Trophoblast cell (in vitro differentiated cells and primary cell): ENCODE data around the gene PDLIM3.
A peak's percentile ranks its signal among the peaks of the same experiment; 100 is the strongest.
"Not testable (repeated sequence)": the region's sequence is repeated elsewhere in the genome, so short reads cannot be mapped to it uniquely, and the experiment has no call there.

Experiments used
- DNase-seq, 2 donors: peaks; one replicate each; pipeline ENCODE4 v3.0.0-alpha.2; 2016
- H2AFZ ChIP-seq: 2 replicates; pipeline ENCODE4 v1.6.1; 2013; ENCODE audit warnings: low read length, moderate library complexity, mild to moderate bottlenecking; ENCODE audit not compliant: insufficient read depth, poor library complexity
- H2AK5ac ChIP-seq: 2 replicates; pipeline ENCODE4 v1.6.1; 2013; ENCODE audit warnings: mild to moderate bottlenecking, low read length
- H2BK120ac ChIP-seq: 2 replicates; pipeline ENCODE4 v1.6.1; 2013; ENCODE audit warnings: low read length, mild to moderate bottlenecking, moderate library complexity; ENCODE audit not compliant: insufficient read depth, poor library complexity
- H2BK12ac ChIP-seq: 2 replicates; pipeline ENCODE4 v1.6.1; 2013; ENCODE audit warnings: mild to moderate bottlenecking, low read length, moderate library complexity
- H2BK5ac ChIP-seq: 2 replicates; pipeline ENCODE4 v1.6.1; 2013; ENCODE audit warnings: low read length, low read depth, moderate library complexity, mild to moderate bottlenecking; ENCODE audit not compliant: poor library complexity
- H3K14ac ChIP-seq: 2 replicates; pipeline ENCODE4 v1.6.1; 2013; ENCODE audit warnings: mild to moderate bottlenecking, low read length
- H3K18ac ChIP-seq: 2 replicates; pipeline ENCODE4 v1.6.1; 2013; ENCODE audit warnings: mild to moderate bottlenecking, low read length
- H3K23ac ChIP-seq: 2 replicates; pipeline ENCODE4 v1.6.1; 2013; ENCODE audit warnings: low read length
- H3K27ac ChIP-seq: 2 replicates; pipeline ENCODE4 v1.5.1; 2013; ENCODE audit warnings: low read depth, mild to moderate bottlenecking, inconsistent platforms, low read length, moderate library complexity
- H3K27me3 ChIP-seq: 2 replicates; pipeline ENCODE4 v1.6.1; 2013; ENCODE audit warnings: inconsistent platforms, mild to moderate bottlenecking, low read length, moderate library complexity; ENCODE audit not compliant: insufficient read depth
- H3K36me3 ChIP-seq, 2 experiments: 1 replicate in 1 of 2; 2 replicates in 1 of 2; pipeline ENCODE4 v1.6.1; 2013; ENCODE audit warnings: low read length in 2 of 2, mild to moderate bottlenecking in 2 of 2, moderate library complexity in 1 of 2; ENCODE audit not compliant: insufficient read depth in 2 of 2, control insufficient read depth in 1 of 2
- H3K4ac ChIP-seq: 2 replicates; pipeline ENCODE4 v1.6.1; 2013; ENCODE audit warnings: low read depth, mild to moderate bottlenecking, low read length, moderate library complexity
- H3K4me1 ChIP-seq, 2 experiments: 1 replicate in 1 of 2; 2 replicates in 1 of 2; pipeline ENCODE4 v1.6.1; 2013; ENCODE audit warnings: low read length in 2 of 2, mild to moderate bottlenecking in 2 of 2, moderate library complexity in 1 of 2; ENCODE audit not compliant: insufficient read depth in 2 of 2, control insufficient read depth in 1 of 2
- H3K4me2 ChIP-seq: 2 replicates; pipeline ENCODE4 v1.6.1; 2013; ENCODE audit warnings: inconsistent platforms, mild to moderate bottlenecking, low read length, moderate library complexity
- H3K4me3 ChIP-seq: 2 replicates; pipeline ENCODE4 v1.5.1; 2013; ENCODE audit warnings: mild to moderate bottlenecking, low read depth, low read length, inconsistent platforms
- H3K79me1 ChIP-seq: one replicate; pipeline ENCODE4 v1.6.1; 2013; ENCODE audit warnings: low read length
- H3K79me2 ChIP-seq: 2 replicates; pipeline ENCODE4 v1.6.1; 2013; ENCODE audit warnings: low read length, mild to moderate bottlenecking; ENCODE audit not compliant: control insufficient read depth, insufficient read depth, poor library complexity
- H3K9ac ChIP-seq: 2 replicates; pipeline ENCODE4 v1.6.1; 2013; ENCODE audit warnings: mild to moderate bottlenecking, low read length
- H3K9me3 ChIP-seq: 2 replicates; pipeline ENCODE4 v1.6.1; 2013; ENCODE audit warnings: low read depth, mild to moderate bottlenecking, control low read depth, inconsistent platforms, low read length; ENCODE audit not compliant: insufficient read depth
- H4K12ac ChIP-seq: 2 replicates; pipeline ENCODE4 v1.6.1; 2013; ENCODE audit warnings: low read depth, mild to moderate bottlenecking, low read length, moderate library complexity
- H4K8ac ChIP-seq: 2 replicates; pipeline ENCODE4 v1.6.1; 2013; ENCODE audit warnings: low read depth, mild to moderate bottlenecking, low read length, moderate library complexity
- H4K91ac ChIP-seq: one replicate; pipeline ENCODE4 v1.6.1; 2013; ENCODE audit warnings: low read depth, mild to moderate bottlenecking, low read length, moderate library complexity
- WGBS: extraction: QIAGEN DNeasy Blood & Tissue Kit; methylation state at CpG from one replicate; pipeline ENCODE4 v1.1.7; 2013; ENCODE audit warnings: missing lambda C conversion rate; ENCODE audit not compliant: insufficient read length, insufficient coverage; ENCODE audit errors: extremely low coverage; 5-methylcytosine and 5-hydroxymethylcytosine counted together

The PDLIM3 gene

GRCh38 chr4:185559915-185560281 is 24.6 kb upstream of the PDLIM3 start:
- Histone ChIP-seq H3K27me3 (no peaks in the 10 kb centered on the region), H3K14ac (no peak overlapping the region), H4K91ac (peak overlapping the region; percentile 89), H3K79me2 (no peaks in the 10 kb centered on the region), H3K9ac (no peak overlapping the region), H4K12ac (no peak overlapping the region), H3K4ac (no peak overlapping the region), H2AFZ (no peak overlapping the region), H3K4me2 (no peak overlapping the region), H2BK5ac (peak overlapping the region; percentile 80), H3K79me1 (peaks cover 9% of the 10 kb centered on the region), H3K27ac (peak overlapping the region; percentile 7), H4K8ac (no peak overlapping the region), H3K9me3 (peaks cover 4% of the 10 kb centered on the region), H2AK5ac (no peak overlapping the region), H3K36me3 (no peaks in the 10 kb centered on the region), H3K4me3 (no peak overlapping the region), H2BK12ac (no peak overlapping the region), H3K23ac (no peak overlapping the region), H2BK120ac (no peak overlapping the region), H3K18ac (no peak overlapping the region), H3K4me1 (peaks cover 3 to 11% of the 10 kb centered on the region in 2 experiments)
- DNase-seq = peak; percentile 14 to 22
- no CpG with 5 or more reads among the region's 4 CpGs for WGBS

DNA sequence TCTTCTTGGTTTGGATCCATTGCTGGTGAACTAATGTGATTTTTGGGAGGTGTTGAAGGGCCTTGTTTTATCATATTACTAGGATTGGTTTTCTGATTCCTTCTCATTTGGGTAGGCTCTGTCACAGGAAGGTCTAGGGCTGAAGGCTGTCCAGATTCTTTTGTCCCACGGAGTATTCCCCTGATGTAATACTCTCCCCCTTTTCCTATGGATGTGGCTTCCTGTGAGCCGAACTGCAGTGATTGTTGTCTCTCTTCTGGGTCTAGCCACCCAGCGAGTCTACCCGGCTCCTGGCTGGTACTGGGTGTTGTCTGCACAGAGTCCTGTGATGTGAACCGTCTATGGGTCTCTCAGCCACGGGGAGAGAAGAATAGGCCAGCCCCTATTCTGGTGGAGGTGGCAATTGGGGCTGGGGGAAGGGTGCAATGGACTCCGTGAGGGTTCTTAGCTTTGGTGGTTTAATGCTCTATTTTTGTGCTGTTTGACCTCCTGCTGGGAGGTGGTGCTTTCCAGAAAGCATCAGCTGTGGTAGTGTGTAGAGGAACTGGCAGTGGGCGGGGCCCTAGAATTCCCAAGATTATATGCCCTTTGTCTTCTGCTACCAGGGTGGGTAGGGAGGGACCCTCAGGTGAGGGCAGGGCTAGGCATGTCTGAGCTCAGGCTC is 24.1 kb upstream of the PDLIM3 start:
- not testable (repeated sequence) for H2AK5ac ChIP-seq, H3K4me3 ChIP-seq, H2AFZ ChIP-seq, H3K23ac ChIP-seq, H3K79me1 ChIP-seq, H3K79me2 ChIP-seq, H3K4me2 ChIP-seq, H3K27ac ChIP-seq, H3K36me3 ChIP-seq, H3K9me3 ChIP-seq, H3K27me3 ChIP-seq, H3K9ac ChIP-seq, DNase-seq
- H4K8ac ChIP-seq = peak overlapping the region; percentile 76
- H3K18ac ChIP-seq = peak overlapping the region; percentile 40
- WGBS = no CpG with 5 or more reads among the region's 8 CpGs
- H3K4ac ChIP-seq = peak overlapping the region; percentile 10
- peak overlapping the region; percentile 81 for H3K14ac ChIP-seq
- peak overlapping the region; percentile 89 for H4K91ac ChIP-seq
- H2BK5ac ChIP-seq = peak overlapping the region; percentile 80
- peak overlapping the region; percentile 71 for H4K12ac ChIP-seq
- H3K4me1 ChIP-seq = peaks cover 3 to 11% of the 10 kb centered on the region in 2 experiments
- peak overlapping the region; percentile 88 for H2BK12ac ChIP-seq
- peak overlapping the region; percentile 68 for H2BK120ac ChIP-seq

DNA sequence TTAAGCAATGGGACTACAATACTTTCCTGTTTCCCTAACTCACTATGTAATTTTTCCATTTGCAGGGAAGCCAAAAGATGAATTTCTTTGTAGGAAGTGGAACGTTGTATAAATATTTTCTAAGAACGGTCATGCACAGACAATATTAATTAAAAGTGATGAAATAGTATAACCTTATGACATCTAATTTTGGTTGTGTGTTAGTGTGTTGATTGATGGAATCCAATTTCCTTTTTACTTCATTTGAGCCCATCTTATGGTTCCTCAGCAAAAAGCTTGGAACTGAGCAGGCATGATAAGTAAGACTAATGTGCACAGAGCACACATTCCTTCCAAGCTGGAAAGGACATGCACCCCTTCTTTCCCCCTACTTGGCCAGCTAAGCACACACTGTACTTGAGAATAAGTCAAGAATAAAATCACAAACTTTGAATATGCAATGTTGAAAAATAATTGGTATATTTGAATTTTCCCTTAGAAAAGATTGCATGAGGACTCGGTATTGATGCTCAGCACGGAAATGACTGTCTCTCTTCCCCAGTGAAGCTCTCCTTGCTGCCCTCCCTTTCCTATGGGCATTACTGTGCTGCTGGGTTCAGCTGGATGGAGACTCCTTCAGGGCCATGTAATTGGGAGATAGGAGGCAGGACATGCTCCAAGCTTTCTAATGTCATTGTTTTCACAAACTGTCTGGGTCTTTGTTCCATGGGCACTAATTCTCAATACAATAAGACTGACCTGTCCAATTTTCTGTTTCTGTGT is 19.2 kb upstream of the PDLIM3 start:
- H3K79me2 ChIP-seq = no peaks in the 10 kb centered on the region
- DNase-seq = no peak
- H3K4ac ChIP-seq = no peak overlapping the region
- no peaks in the 10 kb centered on the region for H3K27me3 ChIP-seq
- no peak overlapping the region for H3K9ac ChIP-seq
- H3K4me3 ChIP-seq = no peak overlapping the region
- peaks cover 2% of the 10 kb centered on the region for H3K79me1 ChIP-seq
- peaks cover 0 to 4% of the 10 kb centered on the region in 2 experiments for H3K4me1 ChIP-seq
- H4K12ac ChIP-seq = no peak overlapping the region
- no peak overlapping the region for H2AK5ac ChIP-seq
- no peaks in the 10 kb centered on the region for H3K9me3 ChIP-seq
- no peak overlapping the region for H3K4me2 ChIP-seq
- H3K23ac ChIP-seq = no peak overlapping the region
- H4K8ac ChIP-seq = no peak overlapping the region
- no peak overlapping the region for H4K91ac ChIP-seq
- H2BK5ac ChIP-seq = no peak overlapping the region
- H3K14ac ChIP-seq = no peak overlapping the region
- no CpG with 5 or more reads among the region's 4 CpGs for WGBS
- H2BK120ac ChIP-seq = no peak overlapping the region
- H3K36me3 ChIP-seq = no peaks in the 10 kb centered on the region
- no peak overlapping the region for H2AFZ ChIP-seq
- no peak overlapping the region for H3K27ac ChIP-seq
- no peak overlapping the region for H2BK12ac ChIP-seq
- no peak overlapping the region for H3K18ac ChIP-seq

GRCh38 chr4:185552254-185552653 is 16.9 kb upstream of the PDLIM3 start:
- Histone ChIP-seq H3K36me3 (no peaks in the 10 kb centered on the region), H3K14ac (no peak overlapping the region), H3K18ac (no peak overlapping the region), H3K4me2 (no peak overlapping the region), H3K4me1 (no peaks in the 10 kb centered on the region), H3K27me3 (no peaks in the 10 kb centered on the region), H2BK12ac (no peak overlapping the region), H4K12ac (no peak overlapping the region), H4K8ac (no peak overlapping the region), H3K79me1 (no peaks in the 10 kb centered on the region), H3K9me3 (no peaks in the 10 kb centered on the region), H4K91ac (no peak overlapping the region), H3K79me2 (no peaks in the 10 kb centered on the region), H3K9ac (no peak overlapping the region), H3K4ac (no peak overlapping the region), H3K4me3 (no peak overlapping the region), H2BK120ac (no peak overlapping the region), H2AFZ (no peak overlapping the region), H3K27ac (no peak overlapping the region), H2BK5ac (no peak overlapping the region), H3K23ac (no peak overlapping the region), H2AK5ac (no peak overlapping the region)
- no peak for DNase-seq
- WGBS = no CpG with 5 or more reads among the region's 2 CpGs
